Astrocyte (in vitro differentiated cells and primary cell): Measurements from ENCODE around the gene TMEM44. TPM values are rescaled to one million over a fixed set of nuclear protein-coding genes. Genes with fewer than 3 reads are reported as not detected.
A peak's percentile ranks its signal among the peaks of the same experiment; 100 is the strongest.

Experiments used
- DNase-seq: peaks from one replicate; pipeline ENCODE4 v3.0.0-alpha.2; 2010; ENCODE audit warnings: low read depth
- FAIRE-seq: peaks from 2 replicates; lab custom pipeline; 2011; peaks lifted over from hg19 to GRCh38; lab: Jason Lieb, UNC
- H2AFZ ChIP-seq: 2 replicates; pipeline ENCODE4 v1.6.0; 2012; ENCODE audit warnings: low read depth, low read length, inconsistent platforms
- H3K27ac ChIP-seq: 2 replicates; pipeline ENCODE4 v1.5.1; 2011; ENCODE audit warnings: low read depth, low read length, inconsistent platforms
- H3K27me3 ChIP-seq: 2 replicates; pipeline ENCODE4 v1.6.0; 2011; ENCODE audit warnings: low read length, inconsistent platforms; ENCODE audit not compliant: insufficient read depth
- H3K36me3 ChIP-seq: 2 replicates; pipeline ENCODE4 v1.5.1; 2011; ENCODE audit warnings: low read length, inconsistent platforms; ENCODE audit not compliant: insufficient read depth
- H3K4me1 ChIP-seq: 2 replicates; pipeline ENCODE4 v1.5.1; 2011; ENCODE audit warnings: low read length, inconsistent platforms; ENCODE audit not compliant: insufficient read depth
- H3K4me2 ChIP-seq: 2 replicates; pipeline ENCODE4 v1.6.0; 2012; ENCODE audit warnings: low read length, inconsistent platforms
- H3K4me3 ChIP-seq: 2 replicates; pipeline ENCODE4 v1.5.1; 2011; ENCODE audit warnings: low read depth, mild to moderate bottlenecking, low read length, inconsistent platforms; ENCODE audit not compliant: insufficient read depth
- H3K79me2 ChIP-seq: 2 replicates; pipeline ENCODE4 v1.6.0; 2012; ENCODE audit warnings: mild to moderate bottlenecking, low read length, inconsistent platforms; ENCODE audit not compliant: insufficient read depth
- H3K9ac ChIP-seq: 2 replicates; pipeline ENCODE4 v1.6.0; 2012; ENCODE audit warnings: mild to moderate bottlenecking, low read length, inconsistent platforms
- H3K9me3 ChIP-seq: 2 replicates; pipeline ENCODE4 v1.5.1; 2012; ENCODE audit warnings: low read depth, mild to moderate bottlenecking, low read length, inconsistent platforms; ENCODE audit not compliant: insufficient read depth
- H4K20me1 ChIP-seq: 2 replicates; pipeline ENCODE4 v1.6.0; 2012; ENCODE audit warnings: low read length, inconsistent platforms; ENCODE audit not compliant: insufficient read depth
- H3K27ac Mint-ChIP-seq: one replicate; pipeline ENCODE4 v1.8.0; 2021; ENCODE audit warnings: mild to moderate bottlenecking, mixed read lengths; ENCODE audit not compliant: unreplicated experiment
- H3K27me3 Mint-ChIP-seq: one replicate; pipeline ENCODE4 v1.8.0; 2021; ENCODE audit warnings: low read depth, mixed read lengths; ENCODE audit not compliant: unreplicated experiment
- H3K36me3 Mint-ChIP-seq: one replicate; pipeline ENCODE4 v1.8.0; 2021; ENCODE audit warnings: low read depth, mixed read lengths; ENCODE audit not compliant: unreplicated experiment
- H3K4me1 Mint-ChIP-seq: one replicate; pipeline ENCODE4 v1.8.0; 2021; ENCODE audit warnings: low read depth, mixed read lengths; ENCODE audit not compliant: unreplicated experiment
- H3K4me3 Mint-ChIP-seq: one replicate; pipeline ENCODE4 v1.8.0; 2021; ENCODE audit warnings: mild to moderate bottlenecking, moderate library complexity, mixed read lengths; ENCODE audit not compliant: unreplicated experiment
- H3K9me3 Mint-ChIP-seq: one replicate; pipeline ENCODE4 v1.8.0; 2021; ENCODE audit warnings: mild to moderate bottlenecking, mixed read lengths; ENCODE audit not compliant: unreplicated experiment
- EZH2 ChIP-seq: IDR thresholded peaks from 2 replicates; pipeline ENCODE4 v1.6.1; 2012; ENCODE audit warnings: mild to moderate bottlenecking, low read length, inconsistent platforms; ENCODE audit not compliant: insufficient read depth
- total RNA-seq: library from RNA; stranded (reverse); gene quantifications from 2 replicates; pipeline ENCODE4 v1.2.1, GENCODE V29; 2021
- TF ChIP-seq, protein P1 (sequence below): IDR thresholded peaks from 2 replicates; pipeline ENCODE4 v1.5.1; 2011; ENCODE audit warnings: low read depth, mild to moderate bottlenecking, inconsistent platforms, low read length, moderate library complexity; ENCODE audit not compliant: insufficient read depth

TMEM44 gene
- total RNA-seq, 1 donor from 2014 or later = 9.8 TPM

DNA sequence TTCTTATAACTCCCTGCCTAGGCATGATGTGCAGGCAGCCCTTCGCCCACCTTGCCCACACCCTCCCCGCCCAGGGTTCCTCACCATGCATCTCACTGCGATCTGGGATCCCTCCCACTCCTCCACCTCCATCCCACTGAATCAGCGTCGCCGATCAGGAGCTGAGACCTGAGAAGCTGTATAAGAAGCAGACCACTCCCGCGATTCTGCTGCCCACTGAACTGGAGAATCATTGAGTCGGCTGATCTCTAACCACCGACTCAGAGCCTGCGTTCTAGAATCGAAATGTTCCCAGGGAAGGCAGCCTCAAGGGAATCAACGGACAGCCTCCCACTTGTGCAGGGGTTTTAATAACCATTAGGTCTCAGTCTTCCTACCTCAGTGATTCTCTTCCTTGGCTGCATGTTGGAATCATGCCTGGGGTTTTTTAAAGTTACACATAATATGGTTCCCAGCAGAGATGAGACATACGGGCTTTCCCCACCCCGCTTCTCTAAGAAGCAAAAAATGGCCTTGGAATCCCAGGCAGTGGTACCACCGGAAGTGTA lies 60.2 kb downstream of the TMEM44 start:
- FAIRE-seq (no peak), DNase-seq (peak; percentile 62)
- TF ChIP-seq EZH2 = no peak
- TF ChIP-seq, protein P1, sequence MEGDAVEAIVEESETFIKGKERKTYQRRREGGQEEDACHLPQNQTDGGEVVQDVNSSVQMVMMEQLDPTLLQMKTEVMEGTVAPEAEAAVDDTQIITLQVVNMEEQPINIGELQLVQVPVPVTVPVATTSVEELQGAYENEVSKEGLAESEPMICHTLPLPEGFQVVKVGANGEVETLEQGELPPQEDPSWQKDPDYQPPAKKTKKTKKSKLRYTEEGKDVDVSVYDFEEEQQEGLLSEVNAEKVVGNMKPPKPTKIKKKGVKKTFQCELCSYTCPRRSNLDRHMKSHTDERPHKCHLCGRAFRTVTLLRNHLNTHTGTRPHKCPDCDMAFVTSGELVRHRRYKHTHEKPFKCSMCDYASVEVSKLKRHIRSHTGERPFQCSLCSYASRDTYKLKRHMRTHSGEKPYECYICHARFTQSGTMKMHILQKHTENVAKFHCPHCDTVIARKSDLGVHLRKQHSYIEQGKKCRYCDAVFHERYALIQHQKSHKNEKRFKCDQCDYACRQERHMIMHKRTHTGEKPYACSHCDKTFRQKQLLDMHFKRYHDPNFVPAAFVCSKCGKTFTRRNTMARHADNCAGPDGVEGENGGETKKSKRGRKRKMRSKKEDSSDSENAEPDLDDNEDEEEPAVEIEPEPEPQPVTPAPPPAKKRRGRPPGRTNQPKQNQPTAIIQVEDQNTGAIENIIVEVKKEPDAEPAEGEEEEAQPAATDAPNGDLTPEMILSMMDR = no peak
- H3K9me3 Mint-ChIP-seq = no peaks in the 10 kb centered on the region
- Histone ChIP-seq H3K27ac (peak overlapping the region; percentile 80), H3K4me3 (no peak overlapping the region), H3K79me2 (no peaks in the 10 kb centered on the region), H3K9me3 (no peaks in the 10 kb centered on the region), H3K4me1 (peaks cover 49% of the 10 kb centered on the region), H4K20me1 (no peaks in the 10 kb centered on the region), H3K27me3 (no peaks in the 10 kb centered on the region), H2AFZ (no peak overlapping the region), H3K4me2 (peak overlapping the region; percentile 53), H3K9ac (peak overlapping the region; percentile 78), H3K36me3 (no peaks in the 10 kb centered on the region)
- H3K4me3 Mint-ChIP-seq = no peak overlapping the region
- H3K36me3 Mint-ChIP-seq = no peaks in the 10 kb centered on the region
- peaks cover 40% of the 10 kb centered on the region for H3K4me1 Mint-ChIP-seq
- H3K27me3 Mint-ChIP-seq = no peaks in the 10 kb centered on the region
- H3K27ac Mint-ChIP-seq = peak overlapping the region; percentile 96

DNA sequence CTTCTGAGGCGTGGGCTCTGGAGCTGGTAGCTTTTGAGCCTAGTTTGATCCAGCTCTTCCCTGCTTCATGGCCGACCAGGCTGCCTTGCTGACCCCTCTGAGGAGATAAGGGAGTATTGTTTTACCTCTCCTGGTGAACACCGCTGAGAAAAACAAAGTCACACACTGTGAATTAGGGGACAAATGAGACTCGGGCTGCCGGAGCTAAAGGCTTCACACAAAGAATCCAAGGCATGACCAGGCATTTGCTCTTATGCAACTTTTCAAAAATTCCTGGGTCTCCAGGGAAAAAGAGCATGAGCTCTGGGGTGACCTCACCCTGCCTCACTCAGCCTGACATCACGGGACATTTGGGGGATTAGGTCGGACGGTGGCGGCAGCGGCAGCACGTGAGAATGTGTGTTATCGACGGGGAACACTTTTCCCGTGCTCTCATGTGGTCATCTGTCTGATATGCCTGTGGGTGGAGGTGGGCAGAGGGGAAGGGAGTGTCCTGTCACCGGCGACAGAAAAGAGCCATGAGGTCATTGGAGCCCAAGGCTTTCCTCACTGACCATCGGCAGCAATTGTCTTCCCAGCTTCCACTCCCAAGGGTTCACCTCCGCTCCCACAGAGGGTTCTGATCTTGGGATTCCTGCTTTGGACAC lies 61.0 kb downstream of the TMEM44 start:
- H3K36me3 Mint-ChIP-seq = no peaks in the 10 kb centered on the region
- H3K27me3 ChIP-seq = no peaks in the 10 kb centered on the region
- H3K4me3 Mint-ChIP-seq = peak overlapping the region; percentile 25
- peak overlapping the region; percentile 80 for H3K27ac ChIP-seq
- peak overlapping the region; percentile 96 for H3K27ac Mint-ChIP-seq
- H3K9ac ChIP-seq = peak overlapping the region; percentile 78
- no peaks in the 10 kb centered on the region for H3K79me2 ChIP-seq
- no peak for FAIRE-seq
- no peaks in the 10 kb centered on the region for H3K9me3 Mint-ChIP-seq
- no peaks in the 10 kb centered on the region for H4K20me1 ChIP-seq
- H3K9me3 ChIP-seq = no peaks in the 10 kb centered on the region
- peak overlapping the region; percentile 9 for H3K4me3 ChIP-seq
- no peaks in the 10 kb centered on the region for H3K36me3 ChIP-seq
- peaks cover 43% of the 10 kb centered on the region for H3K4me1 ChIP-seq
- H3K4me1 Mint-ChIP-seq = peaks cover 38% of the 10 kb centered on the region
- H2AFZ ChIP-seq = peak overlapping the region; percentile 35
- H3K4me2 ChIP-seq = peak overlapping the region; percentile 53
- H3K27me3 Mint-ChIP-seq = no peaks in the 10 kb centered on the region
- TF ChIP-seq, protein P1 = no peak
- no peak for TF ChIP-seq EZH2
- DNase-seq = peak; percentile 93
